Middle frontal gyrus (tissue), 1 donor: ENCODE results near the gene ROS1.
"Not testable (repeated sequence)": the region's sequence is repeated elsewhere in the genome, so short reads cannot be mapped to it uniquely, and the experiment has no call there.

Experiments used
- DNase-seq: peaks from one replicate; pipeline ENCODE4 v3.0.0-alpha.2; 2015; ENCODE audit warnings: low spot score; ENCODE audit errors: extremely low spot score

ROS1 gene

GRCh38 chr6:117267766-117268534 is 157.8 kb downstream of the ROS1 start:
- DNase-seq = no peak

GRCh38 chr6:117267054-117267347 is 158.7 kb downstream of the ROS1 start:
- no peak for DNase-seq

- no peak for DNase-seq
Observed at GRCh38 chr6:117266257-117267053, 159.3 kb downstream of the ROS1 start.

GRCh38 chr6:117265410-117266256 is 160.1 kb downstream of the ROS1 start, which contains the start of gene VGLL2:
Gene VGLL2 (plus strand): TSS chr6:117265558. CDS start chr6:117265764, 206 bp downstream.
- no peak for DNase-seq

- no peak for DNase-seq
Observed at GRCh38 chr6:117264692-117265409, 160.9 kb downstream of the ROS1 start.

GRCh38 chr6:117264369-117264691 is 161.4 kb downstream of the ROS1 start:
- no peak for DNase-seq

GRCh38 chr6:117263353-117263927 is 162.3 kb downstream of the ROS1 start:
- no peak for DNase-seq

GRCh38 chr6:117262799-117263198 is 162.9 kb downstream of the ROS1 start:
- DNase-seq = no peak

- DNase-seq = no peak
Observed at GRCh38 chr6:117253785-117254184, 172.0 kb downstream of the ROS1 start.

GRCh38 chr6:117244979-117245378 is 180.8 kb downstream of the ROS1 start:
- not testable (repeated sequence) for DNase-seq

GRCh38 chr6:117244571-117244970 is 181.2 kb downstream of the ROS1 start:
- not testable (repeated sequence) for DNase-seq
